Fibroblast of lung (primary cell): ENCODE data around the gene DNAH5. TPM values are rescaled to one million over a fixed set of nuclear protein-coding genes. Genes with fewer than 3 reads are reported as not detected.

Experiments
- DNase-seq, 2 donors: peaks; one replicate each; pipeline versions ENCODE4 v3.0.0 to v3.0.0-alpha.2; 2010; ENCODE audit warnings: low read depth in 2 of 2
- H2AFZ ChIP-seq: 2 replicates; pipeline ENCODE4 v1.5.1; 2012; ENCODE audit warnings: low read length, control low read depth, inconsistent platforms
- H3K27ac ChIP-seq: 2 replicates; pipeline ENCODE4 v1.5.1; 2011; ENCODE audit warnings: low read length, control low read depth; ENCODE audit not compliant: insufficient read depth
- H3K27me3 ChIP-seq: 2 replicates; pipeline ENCODE4 v1.5.1; 2011; ENCODE audit warnings: mild to moderate bottlenecking, low read length; ENCODE audit not compliant: control insufficient read depth, insufficient read depth
- H3K36me3 ChIP-seq: 2 replicates; pipeline ENCODE4 v1.5.1; 2011; ENCODE audit warnings: low read length; ENCODE audit not compliant: control insufficient read depth, insufficient read depth
- H3K4me1 ChIP-seq: 2 replicates; pipeline ENCODE4 v1.5.1; 2011; ENCODE audit warnings: low read length; ENCODE audit not compliant: control insufficient read depth, insufficient read depth; ENCODE audit errors: extremely low read depth
- H3K4me2 ChIP-seq: 2 replicates; pipeline ENCODE4 v1.5.1; 2011; ENCODE audit warnings: low read length, control low read depth; ENCODE audit not compliant: insufficient read depth; ENCODE audit errors: extremely low read depth
- H3K4me3 ChIP-seq, 4 experiments: fragments of 200-600 bp in 1 of 4; sonication (generic) in 1 of 4; replicated peaks in 1 of 4; 2 replicates each; pipeline ENCODE4 v1.5.1; 2011 to 2016; ENCODE audit warnings: low read length in 4 of 4, low read depth in 3 of 4, mild to moderate bottlenecking in 3 of 4, control low read depth in 2 of 4, inconsistent platforms in 1 of 4, mixed read lengths in 1 of 4; ENCODE audit not compliant: insufficient read depth in 1 of 4; ENCODE audit errors: control extremely low read depth in 1 of 4
- H3K79me2 ChIP-seq: 2 replicates; pipeline ENCODE4 v1.5.1; 2012; ENCODE audit warnings: mild to moderate bottlenecking, low read length, inconsistent platforms; ENCODE audit not compliant: control insufficient read depth, insufficient read depth
- H3K9ac ChIP-seq: 2 replicates; pipeline ENCODE4 v1.5.1; 2011; ENCODE audit warnings: mild to moderate bottlenecking, low read length, control low read depth; ENCODE audit not compliant: insufficient read depth
- H3K9me3 ChIP-seq: 2 replicates; pipeline ENCODE4 v1.5.1; 2012; ENCODE audit warnings: low read depth, low read length; ENCODE audit not compliant: control insufficient read depth, insufficient read depth
- H4K20me1 ChIP-seq: 2 replicates; pipeline ENCODE4 v1.5.1; 2011; ENCODE audit warnings: low read length; ENCODE audit not compliant: control insufficient read depth, insufficient read depth; ENCODE audit errors: extremely low read depth
- CTCF ChIP-seq, 2 donors: IDR thresholded peaks in 1 of 2; conservative IDR thresholded peaks in 1 of 2; 1 replicate in 1 of 2; 2 replicates in 1 of 2; pipeline ENCODE4 v1.5.1; 2011 to 2012; ENCODE audit warnings: low read length in 2 of 2, control low read depth in 1 of 2, inconsistent platforms in 1 of 2, low read depth in 1 of 2, mild to moderate bottlenecking in 1 of 2
- EZH2 ChIP-seq: IDR thresholded peaks from 2 replicates; pipeline ENCODE4 v1.5.1; 2012; ENCODE audit warnings: low read length, control low read depth, mild to moderate bottlenecking; ENCODE audit errors: missing control alignments
- polyA plus RNA-seq, 2 donors: library from polyadenylated mRNA; depleted of rRNA in 1 of 2; stranded (reverse) in 1 of 2; unstranded in 1 of 2; fragments of >200 nt; gene quantifications; 2 replicates each; pipeline ENCODE4 v1.2.1, GENCODE V29; 2011 to 2012; ENCODE audit warnings: missing spikeins in 1 of 2
- total RNA-seq: library from RNA; depleted of rRNA; stranded (reverse); fragments of >200 nt; gene quantifications from 2 replicates; pipeline ENCODE4 v1.2.1, GENCODE V29; 2014

DNAH5 gene
- total and polyA plus RNA-seq, 2 donors (not counting 1 experiment from before 2014, with no cell fraction given) = 2.1 to 3.1 TPM

- DNase-seq = peak in 1 of 2 donors; percentile 38
Measured at GRCh38 chr5:13708432-13708831, 236.1 kb downstream of the DNAH5 start.

GRCh38 chr5:13704396-13704795, 240.1 kb downstream of the DNAH5 start:
- DNase-seq = peak in 1 of 2 donors; percentile 16
- Histone ChIP-seq H3K9me3 (no peaks in the 10 kb centered on the region), H3K79me2 (no peaks in the 10 kb centered on the region), H3K27me3 (no peaks in the 10 kb centered on the region), H3K4me1 (no peaks in the 10 kb centered on the region), H2AFZ (no peak overlapping the region), H3K36me3 (no peaks in the 10 kb centered on the region), H4K20me1 (no peaks in the 10 kb centered on the region), H3K4me2 (no peak overlapping the region), H3K9ac (no peak overlapping the region), H3K27ac (no peak overlapping the region), H3K4me3 (no peak overlapping the region)
- TF ChIP-seq EZH2 (no peak), CTCF (conservative IDR thresholded peaks at IDR 0.05 in 1 of 2, IDR thresholded peaks at IDR 0.05 in 1 of 2; ENCODE audit: low read depth in 1 of 2, low read length in 2 of 2) (no peak)

More at GRCh38 chr5:13708432-13708831, 236.1 kb downstream of the DNAH5 start:
- Histone ChIP-seq H2AFZ (no peak overlapping the region), H3K4me1 (no peaks in the 10 kb centered on the region), H3K9ac (no peak overlapping the region), H3K27ac (no peak overlapping the region), H3K4me3 (no peak overlapping the region), H3K36me3 (no peaks in the 10 kb centered on the region), H3K79me2 (no peaks in the 10 kb centered on the region), H3K9me3 (no peaks in the 10 kb centered on the region), H4K20me1 (no peaks in the 10 kb centered on the region), H3K27me3 (no peaks in the 10 kb centered on the region), H3K4me2 (no peak overlapping the region)
- TF ChIP-seq CTCF (conservative IDR thresholded peaks at IDR 0.05 in 1 of 2, IDR thresholded peaks at IDR 0.05 in 1 of 2; ENCODE audit: low read depth in 1 of 2, low read length in 2 of 2) (no peak), EZH2 (no peak)

DNA sequence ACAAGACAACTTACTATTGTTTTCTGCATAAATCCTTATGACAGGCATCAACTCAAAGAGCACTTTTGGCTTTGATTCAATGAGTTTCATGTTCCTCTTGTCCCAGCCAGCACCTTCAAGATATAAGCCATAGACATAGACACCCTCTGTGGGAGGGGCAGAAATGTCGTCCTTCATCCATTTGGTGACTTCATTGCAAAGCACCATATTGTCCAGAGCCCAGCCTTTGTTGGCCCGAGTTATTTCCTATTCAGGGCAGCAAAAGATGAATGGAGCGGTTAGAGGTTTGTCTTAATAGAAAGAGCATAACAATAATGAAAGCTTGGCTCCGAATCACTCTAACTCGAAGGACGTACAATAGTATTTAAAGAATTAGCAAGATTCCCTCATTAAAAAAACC, 243.9 kb downstream of the DNAH5 start:
- Histone ChIP-seq H3K4me3 (no peak overlapping the region), H3K27me3 (no peaks in the 10 kb centered on the region), H3K79me2 (no peaks in the 10 kb centered on the region), H3K4me2 (no peak overlapping the region), H3K36me3 (no peaks in the 10 kb centered on the region), H3K9ac (no peak overlapping the region), H3K4me1 (no peaks in the 10 kb centered on the region), H2AFZ (no peak overlapping the region), H4K20me1 (no peaks in the 10 kb centered on the region), H3K9me3 (no peaks in the 10 kb centered on the region), H3K27ac (no peak overlapping the region)
- DNase-seq = no peak
- TF ChIP-seq CTCF (conservative IDR thresholded peaks at IDR 0.05 in 1 of 2, IDR thresholded peaks at IDR 0.05 in 1 of 2; ENCODE audit: low read depth in 1 of 2, low read length in 2 of 2) = no peak
- TF ChIP-seq EZH2 = no peak
